CD4-positive, alpha-beta T cell treated with Interleukin-2 at 100 ng/mL for 4 hours (primary cell): ENCODE data around the gene SCNM1.

Experiments
- DNase-seq: peaks from one replicate; pipeline ENCODE4 v3.0.0-alpha.2; 2020; ENCODE audit warnings: low spot score

SCNM1 gene, protein sequence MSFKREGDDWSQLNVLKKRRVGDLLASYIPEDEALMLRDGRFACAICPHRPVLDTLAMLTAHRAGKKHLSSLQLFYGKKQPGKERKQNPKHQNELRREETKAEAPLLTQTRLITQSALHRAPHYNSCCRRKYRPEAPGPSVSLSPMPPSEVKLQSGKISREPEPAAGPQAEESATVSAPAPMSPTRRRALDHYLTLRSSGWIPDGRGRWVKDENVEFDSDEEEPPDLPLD

DNA sequence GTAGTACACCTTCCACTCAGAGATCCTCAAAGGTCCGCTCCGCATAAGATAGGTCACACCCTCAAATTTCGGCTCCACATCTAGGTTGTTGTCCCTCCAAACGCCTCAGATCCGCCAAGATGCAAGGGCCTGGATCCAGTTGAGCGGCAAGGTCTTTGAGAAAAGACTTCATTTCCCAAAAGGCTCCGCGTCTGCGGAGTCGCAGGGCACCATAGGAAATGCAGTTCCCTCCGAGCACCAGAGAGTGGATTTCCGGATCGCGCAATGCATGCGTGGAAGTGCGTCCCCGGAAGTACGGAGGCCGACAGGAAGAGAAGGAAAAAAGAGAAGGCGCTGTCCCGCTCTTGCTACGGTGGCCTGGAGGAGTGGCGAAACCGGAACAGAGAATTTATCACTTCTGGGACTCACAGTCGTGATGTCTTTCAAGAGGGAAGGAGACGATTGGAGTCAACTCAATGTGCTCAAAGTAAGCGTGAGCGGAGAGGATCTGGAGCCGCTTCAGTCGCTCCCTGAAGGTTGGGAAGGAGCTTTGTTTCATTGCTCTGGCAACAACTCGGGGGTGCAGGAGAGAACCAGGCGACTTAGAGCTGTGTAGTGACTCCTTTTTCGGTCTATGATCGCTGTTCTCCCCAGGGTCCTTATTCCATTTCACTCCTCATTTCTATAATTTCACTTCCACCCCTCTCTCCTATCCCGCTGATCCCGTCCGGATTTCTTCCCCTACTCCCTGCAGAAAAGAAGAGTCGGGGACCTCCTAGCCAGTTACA is at the start of gene SCNM1, which contains the start of gene LYSMD1:
Gene SCNM1, plus strand, starts transcription at position 407 of the 767 bp plus-strand sequence. Its CDS starts 9 bp downstream, at position 416.
Gene LYSMD1, minus strand, starts transcription at position 165 of the 767 bp plus-strand sequence. CDS start 644 bp downstream, outside the sequence.
- peak; percentile 98 for DNase-seq

DNA sequence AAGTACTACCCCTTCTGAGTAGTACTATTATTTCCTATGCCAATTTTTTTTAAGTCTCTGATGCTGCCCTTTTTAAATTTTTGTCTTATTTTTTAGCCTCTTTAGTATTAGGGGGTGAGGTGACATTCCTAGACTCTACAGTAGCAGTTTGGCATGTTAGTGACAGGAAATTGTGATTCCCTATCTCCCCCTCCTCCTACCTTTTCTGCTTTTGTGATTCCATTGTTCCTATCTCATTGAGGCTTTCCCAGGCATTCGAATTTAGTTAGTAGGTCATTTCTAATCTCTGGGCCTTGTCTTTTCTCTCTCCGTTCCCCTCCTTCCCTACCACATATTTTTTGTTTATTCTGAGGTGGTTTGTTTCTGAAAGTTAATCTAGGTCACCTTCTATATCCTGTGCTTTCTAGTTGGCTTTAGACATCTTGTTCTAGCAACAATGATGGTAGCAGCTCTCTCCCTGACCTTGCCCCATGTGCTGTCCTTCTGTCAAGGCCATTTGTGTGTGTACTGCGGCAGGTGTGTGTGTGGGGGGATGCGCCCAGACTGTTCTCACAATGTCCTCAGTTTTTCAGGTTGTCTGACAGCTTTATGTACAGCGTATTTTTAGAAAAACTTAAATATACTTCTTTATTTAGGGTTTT is 41.1 kb upstream of the SCNM1 start:
- DNase-seq: no peak

DNA sequence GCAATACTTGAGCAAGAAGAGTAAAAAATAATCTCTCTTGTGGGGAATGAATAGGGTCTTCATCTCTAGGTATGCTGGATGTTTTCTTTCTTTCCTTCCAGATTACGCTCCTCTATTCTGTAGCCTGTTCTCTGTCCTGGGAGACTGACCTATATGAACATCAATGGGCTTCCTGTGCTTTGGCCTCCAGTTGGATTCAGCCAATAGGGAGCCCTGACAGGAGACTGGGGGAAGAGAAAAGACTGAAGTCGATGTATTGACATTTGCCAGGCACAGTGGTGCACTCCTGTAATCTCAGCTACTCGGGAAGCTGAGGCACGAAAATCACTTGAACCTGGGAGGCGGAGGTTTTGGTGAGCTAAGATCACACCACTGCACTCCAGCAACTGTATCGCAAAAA is 37.1 kb upstream of the SCNM1 start:
- no peak for DNase-seq

DNA sequence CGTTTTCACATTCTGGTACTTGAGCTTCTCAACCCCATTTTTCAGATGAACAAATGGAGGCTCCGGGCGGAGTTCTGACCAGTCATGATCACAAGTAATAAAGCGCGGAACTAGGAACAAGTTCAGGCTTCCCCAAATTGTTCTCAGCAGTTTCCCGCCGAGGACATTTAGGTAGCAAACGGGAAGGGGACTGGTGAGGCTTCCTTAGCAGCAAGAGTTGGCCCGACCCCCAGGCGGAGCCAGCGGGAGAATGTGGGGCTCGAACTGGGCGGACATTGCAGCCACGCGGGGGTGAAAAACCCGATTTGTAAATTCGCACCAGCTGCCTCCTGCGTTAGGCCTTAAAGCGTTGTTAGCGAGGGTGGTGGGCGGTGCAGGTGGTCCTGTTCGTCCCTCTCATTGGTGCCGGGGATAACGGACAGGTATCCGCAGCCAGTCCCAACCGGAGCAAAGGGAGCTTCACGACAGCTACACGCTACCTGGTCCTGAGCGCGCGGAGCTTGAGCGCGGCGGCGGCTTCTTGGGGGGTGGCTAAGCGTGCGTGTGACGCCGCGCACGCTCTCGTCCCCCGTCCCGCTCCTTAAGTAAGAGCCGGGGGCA is 34.9 kb upstream of the SCNM1 start:
- peak; percentile 71 for DNase-seq

DNA sequence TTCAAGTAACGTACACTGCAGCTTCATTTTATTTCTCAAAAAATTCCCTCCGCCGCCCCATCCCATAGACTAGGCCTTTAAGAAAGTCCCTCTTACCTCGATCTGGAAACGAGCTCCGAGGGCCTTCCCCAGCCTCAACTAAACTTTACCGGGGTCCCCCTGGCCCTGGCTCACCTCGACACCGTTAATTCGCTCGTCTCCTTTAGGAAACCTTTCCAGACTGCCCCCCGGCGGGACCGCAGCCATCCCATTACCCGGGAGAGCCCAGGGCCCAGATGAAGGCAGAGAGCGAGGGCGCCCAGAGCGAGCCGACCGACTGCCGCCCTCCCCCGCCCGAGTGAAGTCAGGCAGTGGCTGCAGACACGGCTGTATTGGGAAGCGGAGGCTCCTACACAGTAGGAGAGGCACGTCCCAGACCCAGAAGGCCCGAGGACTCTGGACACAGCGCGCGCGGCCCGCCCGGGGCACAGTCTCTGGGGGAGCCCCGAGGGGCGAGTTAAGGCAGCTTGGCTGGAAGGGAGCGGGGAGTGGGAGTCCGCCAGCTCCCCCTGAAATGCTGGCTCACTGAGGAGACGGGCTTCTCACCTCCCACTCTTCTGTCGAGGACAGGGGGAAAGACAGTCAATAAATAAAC is 34.1 kb upstream of the SCNM1 start:
- DNase-seq: no peak

DNA sequence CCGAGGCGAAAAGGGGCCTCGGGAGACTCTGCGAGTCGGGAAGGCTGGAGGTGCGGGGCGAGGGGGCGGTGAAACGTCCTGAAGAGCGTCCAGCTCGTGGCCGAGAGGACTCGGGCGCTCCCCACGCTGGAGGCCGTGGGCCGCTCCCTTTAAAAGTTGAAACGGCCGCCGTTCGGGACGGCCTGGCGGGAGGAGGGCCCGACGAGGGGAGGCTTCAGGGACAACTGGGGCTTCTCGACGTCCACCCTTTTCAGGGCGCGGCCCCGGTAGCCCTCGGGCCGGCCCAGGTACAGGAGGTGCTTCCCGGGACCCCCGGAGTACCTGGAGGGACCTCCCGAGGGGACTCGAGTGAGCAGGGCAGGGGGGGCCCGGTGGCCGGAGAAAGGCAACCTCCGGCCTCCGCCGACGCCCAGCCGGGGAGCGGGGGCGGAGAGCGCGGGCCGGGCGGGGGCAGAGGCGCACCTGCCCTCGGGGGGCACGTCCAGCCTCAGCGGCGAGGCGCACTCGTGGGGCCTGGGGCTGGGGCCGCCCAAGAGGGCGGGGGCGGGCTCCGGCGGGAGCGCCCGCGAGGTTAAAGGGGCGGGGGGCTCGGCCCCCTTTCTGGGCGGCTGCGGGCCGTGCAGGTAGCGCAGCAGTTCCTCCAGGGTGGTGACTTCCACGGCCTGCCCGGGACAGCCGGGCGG is 33.5 kb upstream of the SCNM1 start:
- DNase-seq: no peak

DNA sequence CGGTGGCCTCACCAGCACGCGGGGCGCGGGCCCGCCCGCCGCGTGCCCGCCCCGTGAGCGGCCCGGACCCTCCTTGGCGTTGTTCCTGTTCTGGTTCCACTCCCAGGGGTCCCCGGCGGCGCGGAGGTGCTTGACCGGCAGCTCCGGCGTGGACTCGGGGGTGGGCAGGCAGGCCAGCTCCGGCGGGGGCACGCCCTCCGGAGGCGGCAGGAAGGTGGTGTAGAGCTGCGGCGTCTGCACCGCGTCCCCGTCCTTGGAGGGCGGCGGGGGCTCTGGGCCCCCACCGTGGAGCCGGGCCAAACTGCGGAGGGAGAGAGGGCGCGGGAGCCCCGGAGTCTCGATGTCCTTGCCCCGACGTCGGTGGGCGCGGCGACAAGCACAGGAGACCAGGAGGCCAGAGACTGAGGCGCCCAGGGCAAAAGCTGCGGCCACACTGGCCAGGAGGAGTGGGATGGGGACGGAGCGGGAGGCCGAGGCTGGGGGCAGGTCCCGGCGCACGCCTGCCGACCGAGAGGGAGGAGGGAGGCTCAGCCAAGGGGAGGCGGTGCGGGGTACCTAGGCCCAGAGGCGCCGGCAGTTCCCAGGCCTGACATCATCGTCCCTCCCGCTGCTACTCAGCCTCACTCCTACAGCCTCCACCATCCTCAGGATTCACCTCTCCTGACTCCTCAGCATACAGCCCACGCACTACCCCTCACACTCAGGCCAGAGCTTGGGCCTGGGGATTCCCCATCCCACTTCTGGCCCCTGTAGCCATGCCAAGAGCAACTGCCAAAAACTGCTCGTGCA is 32.7 kb upstream of the SCNM1 start:
- no peak for DNase-seq

DNA sequence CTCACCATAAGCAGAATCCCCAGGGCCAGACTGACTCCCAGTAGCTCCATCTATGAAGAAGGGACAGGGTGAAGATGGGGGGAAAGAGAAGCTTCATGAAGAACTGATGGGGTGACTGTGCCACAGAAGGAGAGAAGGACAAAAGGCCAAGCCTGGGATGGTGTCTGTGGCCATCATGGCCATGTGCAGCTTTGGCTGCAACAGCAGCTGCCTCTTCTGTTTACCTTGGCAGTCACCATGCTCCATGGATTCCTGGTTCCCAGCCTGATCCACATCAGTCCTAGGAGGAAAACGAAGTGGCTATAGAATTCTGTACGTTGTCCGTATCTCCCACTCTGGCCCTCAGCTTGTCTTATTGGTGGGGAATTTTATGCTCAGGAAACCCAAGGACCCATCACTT is 31.5 kb upstream of the SCNM1 start:
- DNase-seq: no peak

DNA sequence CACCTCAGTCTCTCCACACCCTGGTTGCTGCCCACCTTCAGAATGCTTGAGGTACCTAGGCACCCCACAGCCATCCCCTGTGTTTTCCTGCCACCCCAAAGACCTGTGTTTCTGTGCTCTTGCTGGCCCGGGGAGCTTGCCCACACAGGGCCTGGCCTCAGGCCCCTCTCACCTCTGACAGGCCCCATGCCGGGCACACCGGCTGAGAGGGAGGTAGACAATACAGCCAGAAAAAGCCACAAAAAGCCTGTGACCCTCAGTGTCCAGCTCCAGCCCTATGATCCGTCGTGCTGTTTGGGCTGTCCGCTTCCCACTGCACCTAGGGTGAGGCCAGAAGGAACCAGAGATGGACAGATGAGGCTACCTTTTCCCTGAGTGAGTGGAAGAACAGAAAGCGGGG is 31.0 kb upstream of the SCNM1 start:
- DNase-seq: no peak

DNA sequence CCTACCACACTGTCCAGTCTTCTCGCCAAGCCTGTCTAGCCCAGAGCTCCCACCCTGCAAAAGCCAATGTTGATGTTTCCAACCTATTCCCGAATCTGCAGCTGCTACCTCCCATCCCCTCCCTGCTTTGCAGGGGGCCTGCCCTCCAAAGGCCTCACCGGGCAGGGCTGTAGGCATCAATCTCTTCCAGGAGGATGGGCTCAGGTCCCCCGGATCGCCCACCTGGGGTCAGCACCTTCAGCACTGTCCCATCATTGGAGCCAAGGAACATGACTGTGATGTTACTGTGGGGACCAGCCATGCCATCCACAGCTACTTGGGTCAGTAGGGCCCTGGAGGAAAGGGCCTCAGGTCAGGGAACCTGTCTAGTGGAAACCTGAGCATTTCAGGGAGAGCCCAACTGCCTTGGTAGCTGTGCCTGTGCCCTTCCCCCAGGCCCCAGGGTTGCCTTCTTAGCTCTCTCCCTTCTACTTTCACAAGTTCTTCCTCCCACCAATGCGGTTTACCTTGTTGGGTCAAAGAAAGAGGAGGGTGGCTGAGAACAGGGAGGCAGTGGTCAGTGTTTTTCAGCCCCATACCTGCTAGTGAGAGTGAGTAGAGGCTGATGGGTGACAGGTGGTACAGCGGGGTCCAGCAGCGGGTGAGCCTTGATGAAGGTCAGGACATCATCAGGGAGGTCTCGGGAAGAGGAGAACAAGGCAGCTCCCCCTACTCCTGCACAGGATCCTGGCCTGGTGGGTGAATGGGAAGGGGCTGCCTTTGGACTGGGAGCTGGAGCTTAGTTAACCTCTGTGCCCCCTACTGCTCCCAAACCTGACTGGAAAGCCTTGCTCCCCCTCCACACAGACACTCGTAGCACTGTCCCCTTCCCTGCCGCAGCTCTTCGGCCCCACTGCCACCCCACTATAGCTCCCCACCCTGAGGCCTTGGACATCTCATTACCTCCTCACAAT is 30.2 kb upstream of the SCNM1 start:
- DNase-seq: no peak

DNA sequence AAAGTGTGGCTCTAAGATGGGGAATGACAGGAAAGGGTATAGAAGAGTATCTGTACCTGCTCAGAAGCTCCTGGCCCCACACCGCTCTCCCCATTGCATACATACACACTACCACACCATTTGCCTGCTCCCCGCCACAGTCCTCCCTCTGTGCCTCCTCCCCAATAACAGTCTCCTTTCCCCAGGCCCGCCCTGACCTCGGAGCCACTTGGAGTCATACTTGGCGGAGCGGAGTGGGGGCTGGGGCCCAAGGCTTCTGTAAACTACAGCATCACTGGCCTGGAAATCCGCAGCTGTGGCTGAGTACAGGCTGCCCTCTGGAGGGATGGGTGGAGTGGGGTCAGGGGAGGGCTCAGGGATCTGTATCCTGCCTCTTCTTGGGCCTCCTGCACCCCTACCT is 28.2 kb upstream of the SCNM1 start:
- no peak for DNase-seq

DNA sequence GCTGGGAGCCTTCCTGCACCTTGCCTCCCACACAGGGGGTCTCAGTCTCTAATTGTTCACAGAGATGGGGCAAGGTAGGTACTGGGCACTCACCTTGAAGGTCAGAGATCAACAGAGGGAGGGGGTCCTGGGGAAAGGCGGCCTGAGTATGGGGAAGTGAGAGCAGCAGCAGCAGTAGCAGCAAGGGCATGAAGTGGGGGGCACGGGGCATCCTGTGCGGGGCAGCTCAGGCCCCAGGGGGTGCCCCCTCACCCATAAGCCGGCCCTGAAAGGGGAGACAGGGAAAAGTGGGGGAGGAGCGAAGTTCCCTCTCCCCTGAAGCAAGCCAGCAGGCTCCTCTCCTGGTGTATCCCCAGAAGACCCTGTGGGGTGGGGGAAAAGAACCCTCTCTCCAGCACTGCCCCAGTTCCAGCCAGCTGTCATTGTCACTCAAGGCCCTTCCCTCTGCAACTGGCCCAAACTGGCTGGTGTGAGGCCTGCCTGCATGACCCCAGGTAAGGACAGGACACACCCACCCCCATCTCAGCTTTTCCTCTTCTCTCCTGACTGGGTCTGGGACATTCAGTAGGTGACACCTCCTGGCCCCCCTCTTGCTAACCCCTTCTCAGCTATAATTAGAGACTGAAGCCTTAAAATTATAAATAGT is 23.4 kb upstream of the SCNM1 start:
- DNase-seq: no peak

DNA sequence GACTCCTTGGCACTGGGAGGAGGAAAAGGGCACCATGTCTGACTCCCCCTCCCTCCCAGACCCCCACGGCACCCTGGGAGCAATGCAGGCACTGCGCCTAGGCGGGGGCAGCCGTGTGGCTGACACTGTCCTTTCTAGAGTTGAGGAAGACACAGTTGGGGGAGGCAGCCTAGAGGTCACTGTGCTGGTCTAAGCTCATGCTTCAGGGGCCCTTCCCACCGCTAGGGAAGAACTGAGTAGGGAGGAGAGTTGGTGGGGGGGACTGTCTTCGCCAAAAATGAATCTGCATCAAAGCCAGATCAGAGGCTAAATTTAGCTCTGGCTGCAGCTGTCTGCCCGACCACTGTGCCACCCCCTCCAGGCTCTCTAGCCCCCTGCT is 22.9 kb upstream of the SCNM1 start:
- DNase-seq: no peak

DNA sequence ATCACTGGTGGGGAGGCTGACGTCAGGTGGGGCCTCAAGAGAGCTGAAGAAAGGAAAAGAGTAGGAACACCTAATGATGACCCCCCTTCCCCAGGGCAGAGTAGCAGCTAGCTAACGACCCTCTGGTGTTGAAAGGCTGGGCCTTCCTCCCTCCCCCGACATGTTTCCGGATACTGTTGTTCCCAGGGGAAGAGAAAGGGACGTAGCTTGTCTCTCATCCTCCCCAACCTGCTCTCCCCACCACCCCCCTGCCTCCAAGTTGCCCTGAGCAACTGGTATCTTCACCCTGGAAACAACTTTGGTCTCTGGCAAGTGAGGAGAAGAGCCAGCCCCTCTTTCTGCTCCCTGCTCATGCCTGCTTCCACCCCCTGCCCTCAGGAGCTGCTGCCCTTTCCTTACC is 22.0 kb upstream of the SCNM1 start:
- DNase-seq: no peak

DNA sequence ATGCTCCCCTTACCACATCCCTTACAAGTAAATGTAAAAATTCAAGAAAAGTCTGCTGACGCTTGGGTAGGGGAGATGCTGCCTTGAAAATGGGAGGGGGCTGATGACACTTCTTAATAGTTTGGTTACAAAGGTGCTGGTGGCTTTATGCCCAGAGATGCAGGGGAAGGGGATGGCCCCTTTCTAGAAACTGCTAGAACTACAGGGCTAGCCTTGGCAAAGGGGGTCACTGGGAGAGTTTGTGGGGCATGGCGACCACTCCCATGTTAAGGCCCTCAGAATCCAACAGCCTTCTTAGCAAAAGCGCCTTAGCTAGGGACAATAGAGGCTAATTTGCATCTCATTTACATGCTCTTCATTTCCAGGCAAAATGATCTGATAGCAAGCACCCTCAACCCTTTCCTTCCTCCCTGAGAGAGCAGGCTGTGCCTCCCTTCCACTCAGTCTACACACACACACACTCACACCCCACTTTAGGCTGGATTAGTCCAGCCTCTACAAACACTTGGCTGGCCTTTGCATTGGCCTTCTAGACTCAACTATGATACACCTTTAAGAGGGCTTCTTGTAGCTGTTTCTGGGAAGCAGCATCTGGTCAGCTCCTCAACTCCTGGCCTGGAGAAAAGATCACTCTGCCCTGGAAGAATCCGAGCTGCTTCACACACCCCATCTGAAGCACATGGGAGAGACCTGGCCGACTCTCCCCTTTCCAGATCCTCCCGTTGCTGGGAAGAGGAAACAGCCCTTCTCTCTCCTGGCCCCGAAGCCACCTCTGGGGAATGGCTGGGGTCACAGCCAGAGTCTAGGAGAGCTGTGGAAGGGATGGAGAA is 21.3 kb upstream of the SCNM1 start:
- DNase-seq: no peak

DNA sequence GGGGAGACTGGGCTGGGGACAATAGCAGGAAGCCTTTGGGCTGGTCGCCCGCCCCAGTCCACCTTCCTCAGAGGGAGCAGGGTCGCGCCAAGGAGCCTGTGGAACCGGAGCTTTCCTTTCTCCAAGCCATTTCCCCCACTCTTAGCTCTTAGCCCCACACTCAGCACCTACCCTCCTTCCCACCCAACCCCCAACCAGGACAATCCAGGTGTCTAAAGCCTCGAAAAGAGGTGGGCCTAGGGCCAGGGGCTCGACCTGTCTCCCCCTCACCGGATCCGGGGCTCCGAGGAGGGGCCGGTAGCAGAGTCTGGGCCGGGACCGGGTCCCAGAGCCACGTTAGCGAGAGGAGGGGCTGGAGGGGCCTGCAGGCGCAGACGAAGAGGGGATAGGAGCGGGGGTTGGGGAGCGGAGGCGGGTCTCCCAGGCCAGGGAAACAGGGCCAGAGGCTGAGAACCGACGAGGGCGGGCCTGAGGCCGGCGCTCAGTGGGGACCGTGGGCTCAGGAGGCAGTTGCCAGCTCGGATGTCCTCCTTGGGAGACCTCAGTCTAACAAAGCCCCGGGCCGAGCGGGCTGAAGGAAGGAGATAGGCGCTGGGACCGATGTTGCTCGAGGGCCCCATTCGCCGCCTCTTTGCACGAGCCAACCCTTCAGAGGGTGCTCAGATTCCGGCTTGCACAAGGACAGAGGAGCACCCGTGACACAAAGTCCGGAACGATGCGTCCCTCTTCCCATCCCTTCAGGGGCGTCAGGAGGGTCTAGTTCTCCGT is 20.5 kb upstream of the SCNM1 start:
- no peak for DNase-seq

DNA sequence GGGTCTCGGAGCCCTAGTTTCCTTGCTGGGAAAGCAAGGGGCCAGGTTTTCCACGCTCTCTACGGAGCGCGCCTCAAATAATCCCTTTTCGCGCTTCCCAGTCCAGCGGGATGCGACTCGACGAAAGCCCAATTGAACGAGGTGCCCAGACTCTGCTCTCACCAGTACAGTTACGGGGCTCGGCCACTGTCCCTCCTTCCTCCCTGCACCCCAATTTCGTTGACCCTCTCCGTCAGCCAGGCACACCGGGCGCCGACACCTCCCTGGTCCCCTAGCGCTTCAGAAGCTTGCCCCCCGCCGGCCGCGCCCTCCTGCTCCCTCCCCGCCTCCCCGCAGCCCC is 19.9 kb upstream of the SCNM1 start:
- no peak for DNase-seq
